ENCODE measurements around the gene SASH1.

The SASH1 gene

GRCh38 chr6:148432462-148433195, 90.0 kb downstream of the SASH1 start:
- DNase-seq (ENCODE audit: low read depth): no peak

GRCh38 chr6:148435386-148435785, 92.7 kb downstream of the SASH1 start:
- no peak for DNase-seq (ENCODE audit: low read depth)

- DNase-seq (ENCODE audit: low read depth): no peak
Measured at GRCh38 chr6:148436466-148436865, 93.8 kb downstream of the SASH1 start.

- no peak for DNase-seq (ENCODE audit: low read depth)
Measured at GRCh38 chr6:148438632-148439031, 96.0 kb downstream of the SASH1 start.

GRCh38 chr6:148440016-148440415, 97.4 kb downstream of the SASH1 start:
- DNase-seq (ENCODE audit: low read depth): no peak

GRCh38 chr6:148440877-148441453, 98.3 kb downstream of the SASH1 start:
- DNase-seq (ENCODE audit: low read depth): no peak

GRCh38 chr6:148441454-148441911, 98.8 kb downstream of the SASH1 start:
- no peak for DNase-seq (ENCODE audit: low read depth)

- DNase-seq (ENCODE audit: low read depth): no peak
Measured at GRCh38 chr6:148443798-148444560, 101.3 kb downstream of the SASH1 start.

GRCh38 chr6:148445116-148445515, 102.5 kb downstream of the SASH1 start:
- no peak for DNase-seq (ENCODE audit: low read depth)

GRCh38 chr6:148445620-148446019, 103.0 kb downstream of the SASH1 start:
- DNase-seq (ENCODE audit: low read depth): no peak

GRCh38 chr6:148446681-148447080, 104.0 kb downstream of the SASH1 start:
- DNase-seq (ENCODE audit: low read depth): no peak

- DNase-seq (ENCODE audit: low read depth): no peak
Measured at GRCh38 chr6:148447521-148448230, 105.0 kb downstream of the SASH1 start.

- no peak for DNase-seq (ENCODE audit: low read depth)
Measured at GRCh38 chr6:148448369-148449012, 105.9 kb downstream of the SASH1 start.

GRCh38 chr6:148450866-148451265, 108.2 kb downstream of the SASH1 start:
- no peak for DNase-seq (ENCODE audit: low read depth)

GRCh38 chr6:148451690-148452089, 109.1 kb downstream of the SASH1 start:
- no peak for DNase-seq (ENCODE audit: low read depth)

- DNase-seq (ENCODE audit: low read depth): no peak
Measured at GRCh38 chr6:148452876-148453275, 110.2 kb downstream of the SASH1 start.

GRCh38 chr6:148453906-148454305, 111.3 kb downstream of the SASH1 start:
- no peak for DNase-seq (ENCODE audit: low read depth)

GRCh38 chr6:148455225-148455624, 112.6 kb downstream of the SASH1 start:
- no peak for DNase-seq (ENCODE audit: low read depth)

- no peak for DNase-seq (ENCODE audit: low read depth)
Measured at GRCh38 chr6:148455674-148456558, 113.3 kb downstream of the SASH1 start.

- no peak for DNase-seq (ENCODE audit: low read depth)
Measured at GRCh38 chr6:148457137-148457842, 114.7 kb downstream of the SASH1 start.
